Measurements from ENCODE around the gene SND1.

DNA sequence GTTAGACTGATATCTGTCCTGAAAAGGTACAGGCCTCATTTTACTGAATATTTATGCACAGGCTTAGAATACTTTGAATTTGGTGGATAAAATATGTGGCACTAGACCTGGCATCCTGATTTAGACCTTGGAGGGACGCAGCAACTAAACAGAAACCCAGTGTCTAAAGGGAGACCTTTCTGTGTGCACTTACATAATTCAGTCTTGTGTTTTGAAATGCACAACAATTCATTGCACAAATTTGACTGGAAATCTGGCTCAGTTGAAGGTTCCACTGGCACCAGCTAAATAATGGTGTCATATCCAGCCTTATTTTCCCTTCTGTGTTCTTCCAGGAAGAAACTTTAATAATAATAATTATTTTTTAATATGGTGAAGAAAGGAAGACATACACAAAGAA lies 142.1 kb downstream of the SND1 start:
- TF ChIP-seq POLR2A (IDR thresholded peaks at IDR 0.05; ENCODE audit: low read depth, low read length) (no peak), TAF1 (IDR thresholded peaks at IDR 0.05; ENCODE audit: borderline replicate concordance, low read depth, low read length) (no peak), POLR2AphosphoS5 (IDR thresholded peaks at IDR 0.05; ENCODE audit: low read depth, low read length) (no peak)

Measured in GM12892 (cell line).